Measurements from ENCODE around the gene TEDC2. TPM values are rescaled to one million over a fixed set of nuclear protein-coding genes. Genes with fewer than 3 reads are reported as not detected.

The TEDC2 gene
- total and polyA plus RNA-seq, 9 of the 15 experiments (the other 6 are each of a cell fraction or from before 2014, with no cell fraction given) = 0.75 to 57.0 (median 17.6) TPM

DNA sequence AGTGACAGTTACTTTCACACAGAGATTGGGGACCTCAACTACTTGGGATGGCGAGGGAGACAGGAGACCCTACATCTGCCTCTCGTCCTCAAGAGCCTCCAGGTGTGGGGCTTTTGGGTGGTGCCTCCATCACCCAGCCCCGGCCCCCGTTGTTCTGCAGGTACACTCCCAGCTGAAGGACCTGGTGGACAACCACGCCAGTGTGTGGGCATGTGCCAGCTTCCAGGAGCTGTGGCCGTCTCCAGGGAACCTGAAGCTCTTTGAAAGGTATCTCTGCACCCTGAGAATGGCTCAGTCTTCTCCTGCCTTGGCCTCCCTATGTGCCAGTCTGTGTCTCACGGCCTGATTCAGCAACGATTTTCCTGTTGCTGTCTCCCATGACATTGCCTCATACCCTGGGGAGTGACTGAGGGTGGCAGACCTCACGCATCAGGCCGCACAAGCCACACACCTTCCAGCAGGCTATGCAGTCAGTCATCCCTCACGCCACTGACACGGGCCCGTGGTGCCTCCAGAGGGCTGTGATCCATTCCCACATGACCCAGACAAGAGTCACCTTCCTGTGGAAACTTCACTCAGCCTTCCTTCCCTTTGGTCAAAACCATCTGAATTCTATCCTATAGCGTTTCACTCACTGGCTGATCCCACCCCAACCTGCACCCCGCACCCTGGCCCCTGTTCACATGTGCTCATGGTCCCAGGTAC, 27.0 kb upstream of the TEDC2 start:
- in situ Hi-C loops (cut with MboI) (no loop called here), intact Hi-C loops (cut with micrococcal nuclease) (no loop called here)
- no TSS peak for BruUV-seq (replicated peaks)
- Histone ChIP-seq H3K9me3 (replicated peaks; ENCODE audit: control insufficient read depth, insufficient read depth, low read depth, low read length) (no peaks in the 10 kb centered on the region), H3K36me3 (ENCODE audit: control insufficient read depth, insufficient read depth, low read length) (peaks cover 70% of the 10 kb centered on the region), H3K9me1 (ENCODE audit: control insufficient read depth, insufficient read depth, low read length) (no peaks in the 10 kb centered on the region), H3K27me3 (ENCODE audit: control insufficient read depth in 2 of 2, insufficient read depth in 2 of 2, low read length in 2 of 2) (no peaks in the 10 kb centered on the region), H2AFZ (ENCODE audit: low read depth, low read length) (no peak overlapping the region), H3K27ac (ENCODE audit: extremely low read depth, low read depth, low read length) (no peak overlapping the region), H3K4me2 (ENCODE audit: insufficient read depth, low read length) (no peak overlapping the region), H3K79me2 (ENCODE audit: control insufficient read depth, insufficient read depth, low read length) (peaks cover 42% of the 10 kb centered on the region), H3K4me3 (no peak overlapping the region), H3K9ac (ENCODE audit: insufficient read depth in 1 of 2, low read depth in 2 of 2, low read length in 2 of 2) (no peak overlapping the region), H4K20me1 (replicated peaks; ENCODE audit: control insufficient read depth, insufficient read depth, low read length) (no peaks in the 10 kb centered on the region; the same call in none of the 2 replicates), H3K4me1 (replicated peaks in 1 of 2; ENCODE audit: control insufficient read depth in 2 of 2, insufficient read depth in 2 of 2, low read length in 2 of 2) (peaks cover 17 to 27% of the 10 kb centered on the region in 2 experiments; a peak in 4 of 5 replicates)
- CTCF ChIA-PET (ENCODE audit: low intra/inter-chr PET ratio) = no interaction called here
- POLR2A ChIA-PET = interaction anchor here (0.5 kb wide), 1 partner anchor 164 kb away, joined by 3 read pairs; no protein-coding TSS in a partner anchor
- WGBS (ENCODE audit: insufficient coverage, low coverage, missing lambda C conversion rate) = 97% methylated on average over 13 of the region's 15 CpGs
- ATAC-seq (no peak), DNase-seq (ENCODE audit: extremely low read depth in 1 of 4, low spot score in 3 of 4) (no peak), FAIRE-seq (no peak)
- no peak for TF ChIP-seq ZNF175 (CRISPR knock-in tag; IDR thresholded peaks at IDR 0.05; ENCODE audit: low read depth)
- TF ChIP-seq SIN3A (IDR thresholded peaks at IDR 0.05; ENCODE audit: borderline replicate concordance in 2 of 2, control insufficient read depth in 1 of 2, low read depth in 2 of 2, low read length in 2 of 2) = no peak
- TF ChIP-seq EGR1 (conservative IDR thresholded peaks at IDR 0.05) = no peak
- no peak for TF ChIP-seq MED1 (CRISPR knock-in tag; IDR thresholded peaks at IDR 0.05; ENCODE audit: borderline replicate concordance)
- TF ChIP-seq ZNF134 (CRISPR knock-in tag; conservative IDR thresholded peaks at IDR 0.05) = no peak
- TF ChIP-seq, protein P1, sequence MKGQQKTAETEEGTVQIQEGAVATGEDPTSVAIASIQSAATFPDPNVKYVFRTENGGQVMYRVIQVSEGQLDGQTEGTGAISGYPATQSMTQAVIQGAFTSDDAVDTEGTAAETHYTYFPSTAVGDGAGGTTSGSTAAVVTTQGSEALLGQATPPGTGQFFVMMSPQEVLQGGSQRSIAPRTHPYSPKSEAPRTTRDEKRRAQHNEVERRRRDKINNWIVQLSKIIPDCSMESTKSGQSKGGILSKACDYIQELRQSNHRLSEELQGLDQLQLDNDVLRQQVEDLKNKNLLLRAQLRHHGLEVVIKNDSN (CRISPR knock-in tag; IDR thresholded peaks at IDR 0.05) = no peak
- TF ChIP-seq MYC (IDR thresholded peaks at IDR 0.05; ENCODE audit: low read depth, low read length) = no peak
- TF ChIP-seq MYC (CRISPR knock-in tag; IDR thresholded peaks at IDR 0.05; ENCODE audit: borderline replicate concordance, low read depth) = no peak
- TF ChIP-seq, protein P2, sequence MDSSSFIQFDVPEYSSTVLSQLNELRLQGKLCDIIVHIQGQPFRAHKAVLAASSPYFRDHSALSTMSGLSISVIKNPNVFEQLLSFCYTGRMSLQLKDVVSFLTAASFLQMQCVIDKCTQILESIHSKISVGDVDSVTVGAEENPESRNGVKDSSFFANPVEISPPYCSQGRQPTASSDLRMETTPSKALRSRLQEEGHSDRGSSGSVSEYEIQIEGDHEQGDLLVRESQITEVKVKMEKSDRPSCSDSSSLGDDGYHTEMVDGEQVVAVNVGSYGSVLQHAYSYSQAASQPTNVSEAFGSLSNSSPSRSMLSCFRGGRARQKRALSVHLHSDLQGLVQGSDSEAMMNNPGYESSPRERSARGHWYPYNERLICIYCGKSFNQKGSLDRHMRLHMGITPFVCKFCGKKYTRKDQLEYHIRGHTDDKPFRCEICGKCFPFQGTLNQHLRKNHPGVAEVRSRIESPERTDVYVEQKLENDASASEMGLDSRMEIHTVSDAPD (CRISPR knock-in tag; IDR thresholded peaks at IDR 0.05) = no peak
- TF ChIP-seq PML (IDR thresholded peaks at IDR 0.05; ENCODE audit: low read length) = no peak
- TF ChIP-seq, protein P3, sequence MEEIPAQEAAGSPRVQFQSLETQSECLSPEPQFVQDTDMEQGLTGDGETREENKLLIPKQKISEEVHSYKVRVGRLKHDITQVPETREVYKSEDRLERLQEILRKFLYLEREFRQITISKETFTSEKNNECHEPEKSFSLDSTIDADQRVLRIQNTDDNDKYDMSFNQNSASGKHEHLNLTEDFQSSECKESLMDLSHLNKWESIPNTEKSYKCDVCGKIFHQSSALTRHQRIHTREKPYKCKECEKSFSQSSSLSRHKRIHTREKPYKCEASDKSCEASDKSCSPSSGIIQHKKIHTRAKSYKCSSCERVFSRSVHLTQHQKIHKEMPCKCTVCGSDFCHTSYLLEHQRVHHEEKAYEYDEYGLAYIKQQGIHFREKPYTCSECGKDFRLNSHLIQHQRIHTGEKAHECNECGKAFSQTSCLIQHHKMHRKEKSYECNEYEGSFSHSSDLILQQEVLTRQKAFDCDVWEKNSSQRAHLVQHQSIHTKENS (CRISPR knock-in tag; IDR thresholded peaks at IDR 0.05) = no peak
- no peak for TF ChIP-seq JUNB (CRISPR knock-in tag; conservative IDR thresholded peaks at IDR 0.05)
- TF ChIP-seq ZNF239 (CRISPR knock-in tag; IDR thresholded peaks at IDR 0.05) = no peak

All from K562 (cell line).